ENCODE results near the gene SFTPA1. TPM values are rescaled to one million over a fixed set of nuclear protein-coding genes. Genes with fewer than 3 reads are reported as not detected.
"Not testable (repeated sequence)": the region's sequence is repeated elsewhere in the genome, so short reads cannot be mapped to it uniquely, and the experiment has no call there.

SFTPA1 gene
- polyA plus RNA-seq, 1 donor (not counting 4 experiments of a cell fraction or from before 2014, with no cell fraction given): not detected

DNA sequence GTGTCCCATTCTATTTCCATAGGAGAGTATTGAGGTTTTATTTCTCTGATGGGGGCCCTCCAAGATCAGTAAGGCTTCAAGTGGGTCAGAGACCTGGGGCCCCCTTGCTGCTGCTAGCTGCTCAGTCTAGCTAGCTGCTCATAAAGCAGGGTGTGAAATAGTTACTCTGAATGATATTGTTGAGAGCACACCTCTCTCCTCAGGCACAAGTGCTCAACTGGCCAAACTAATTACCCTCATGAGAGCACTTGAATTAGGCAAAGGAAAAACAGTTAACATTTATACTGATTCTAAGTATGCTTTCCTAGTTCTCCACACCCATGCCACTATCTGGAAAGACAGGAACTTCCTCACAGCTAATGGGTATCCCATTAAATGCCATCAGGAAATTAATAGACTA is 5.4 kb upstream of the SFTPA1 start:
- DNase-seq (ENCODE audit: low read depth, low spot score) (no peak), FAIRE-seq (no peak)
- H3K9me3 ChIP-seq (ENCODE audit: control insufficient read depth, low read depth, low read length): no peaks in the 10 kb centered on the region
- no peak overlapping the region for H2AFZ ChIP-seq (ENCODE audit: control insufficient read depth, low read length)
- H3K27me3 ChIP-seq (ENCODE audit: control insufficient read depth, extremely low read depth, insufficient read depth, low read length): no peaks in the 10 kb centered on the region
- no peak overlapping the region for H3K9ac ChIP-seq (ENCODE audit: control insufficient read depth, extremely low read depth, insufficient read depth, low read length)
- no peaks in the 10 kb centered on the region for H3K36me3 ChIP-seq (ENCODE audit: control insufficient read depth in 2 of 2, extremely low read depth in 1 of 2, insufficient read depth in 2 of 2, low read length in 2 of 2)
- H3K4me3 ChIP-seq (ENCODE audit: control insufficient read depth in 2 of 3, extremely low read depth in 1 of 3, insufficient read depth in 2 of 3, low read depth in 1 of 3, low read length in 3 of 3): no peak overlapping the region
- H3K9me1 ChIP-seq (ENCODE audit: control insufficient read depth, extremely low read depth, insufficient read depth, low read length): no peaks in the 10 kb centered on the region
- H3K4me2 ChIP-seq (ENCODE audit: control insufficient read depth, extremely low read depth, insufficient read depth, low read depth, low read length): no peak overlapping the region
- H4K20me1 ChIP-seq (ENCODE audit: control insufficient read depth, extremely low read depth, insufficient read depth, low read length): no peaks in the 10 kb centered on the region
- no peaks in the 10 kb centered on the region for H3K4me1 ChIP-seq (ENCODE audit: control insufficient read depth, extremely low read depth, insufficient read depth, low read length)
- no peak overlapping the region for H3K27ac ChIP-seq (ENCODE audit: control insufficient read depth, insufficient read depth, low read length)
- dilution Hi-C loops (cut with MboI; ENCODE audit: extremely low pct_ligation_motif_present, low sequenced_read_pairs): no loop called here
- no peaks in the 10 kb centered on the region for H3K79me2 ChIP-seq (ENCODE audit: control insufficient read depth, insufficient read depth, low read length)
- TF ChIP-seq EZH2 (IDR thresholded peaks at IDR 0.05; ENCODE audit: low read length) (no peak), CTCF (optimal IDR thresholded peaks at IDR 0.05 in 1 of 3, IDR thresholded peaks at IDR 0.05 in 1 of 3, conservative IDR thresholded peaks at IDR 0.05 in 1 of 3; ENCODE audit: extremely low read depth in 1 of 3, insufficient read depth in 2 of 3, low read length in 3 of 3) (no peak)

DNA sequence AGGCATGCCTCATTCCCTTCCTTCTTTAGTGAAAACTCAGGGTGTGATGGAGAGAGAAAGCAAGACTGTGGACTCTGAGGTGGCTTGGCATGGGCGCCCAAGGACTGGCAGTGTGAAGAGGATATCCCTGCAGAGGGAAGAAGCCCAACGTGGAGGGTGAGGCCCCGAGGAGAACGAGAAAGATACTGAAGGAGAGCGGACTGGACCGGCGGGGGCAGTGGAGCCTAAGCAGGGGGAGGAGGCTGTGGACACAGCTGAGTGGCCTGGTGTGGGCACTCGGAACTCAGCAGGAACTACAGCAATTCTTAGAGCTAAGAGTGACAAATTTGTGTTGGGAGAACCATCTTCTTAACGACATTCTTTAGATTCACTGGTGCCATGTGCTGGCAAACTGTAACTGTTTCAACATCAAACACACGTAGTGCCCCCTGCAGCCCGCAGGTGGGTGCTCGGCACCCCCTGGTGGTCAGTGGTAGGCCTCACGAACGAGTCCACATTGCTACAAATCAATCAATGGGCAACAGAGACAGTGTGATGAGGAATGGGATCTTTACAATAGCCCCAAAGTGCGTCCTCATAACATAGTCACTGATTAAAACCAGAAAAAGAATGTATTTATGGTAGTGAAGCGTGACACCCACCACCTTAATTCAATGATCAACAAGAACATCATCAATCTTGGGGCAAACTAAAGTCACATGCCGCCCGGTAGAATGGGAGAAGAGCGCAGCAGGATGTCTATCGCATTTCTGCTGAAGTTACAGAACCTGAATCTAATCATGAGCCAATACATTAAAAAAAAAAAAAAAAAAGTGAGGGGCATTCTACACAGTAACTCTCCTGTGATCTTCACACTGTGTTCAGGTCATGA is 2.0 kb upstream of the SFTPA1 start:
- Histone ChIP-seq H3K4me3 (ENCODE audit: control insufficient read depth in 2 of 3, extremely low read depth in 1 of 3, insufficient read depth in 2 of 3, low read depth in 1 of 3, low read length in 3 of 3) (no peak overlapping the region), H3K27ac (ENCODE audit: control insufficient read depth, insufficient read depth, low read length) (no peak overlapping the region), H3K4me2 (ENCODE audit: control insufficient read depth, extremely low read depth, insufficient read depth, low read depth, low read length) (no peak overlapping the region), H3K36me3 (ENCODE audit: control insufficient read depth in 2 of 2, extremely low read depth in 1 of 2, insufficient read depth in 2 of 2, low read length in 2 of 2) (no peaks in the 10 kb centered on the region), H3K4me1 (ENCODE audit: control insufficient read depth, extremely low read depth, insufficient read depth, low read length) (no peaks in the 10 kb centered on the region), H3K9ac (ENCODE audit: control insufficient read depth, extremely low read depth, insufficient read depth, low read length) (no peak overlapping the region), H3K9me3 (ENCODE audit: control insufficient read depth, low read depth, low read length) (no peaks in the 10 kb centered on the region), H3K79me2 (ENCODE audit: control insufficient read depth, insufficient read depth, low read length) (no peaks in the 10 kb centered on the region), H3K9me1 (ENCODE audit: control insufficient read depth, extremely low read depth, insufficient read depth, low read length) (no peaks in the 10 kb centered on the region), H3K27me3 (ENCODE audit: control insufficient read depth, extremely low read depth, insufficient read depth, low read length) (no peaks in the 10 kb centered on the region), H4K20me1 (ENCODE audit: control insufficient read depth, extremely low read depth, insufficient read depth, low read length) (no peaks in the 10 kb centered on the region), H2AFZ (ENCODE audit: control insufficient read depth, low read length) (no peak overlapping the region)
- dilution Hi-C loops (cut with MboI; ENCODE audit: extremely low pct_ligation_motif_present, low sequenced_read_pairs): no loop called here
- FAIRE-seq: no peak
- DNase-seq (ENCODE audit: low read depth, low spot score): no peak
- TF ChIP-seq CTCF (optimal IDR thresholded peaks at IDR 0.05 in 1 of 3, IDR thresholded peaks at IDR 0.05 in 1 of 3, conservative IDR thresholded peaks at IDR 0.05 in 1 of 3; ENCODE audit: extremely low read depth in 1 of 3, insufficient read depth in 2 of 3, low read length in 3 of 3): peak; percentile 49 to 65 (median 59)
- no peak for TF ChIP-seq EZH2 (IDR thresholded peaks at IDR 0.05; ENCODE audit: low read length)

- H3K27ac ChIP-seq (ENCODE audit: control insufficient read depth, insufficient read depth, low read length); H3K36me3 ChIP-seq (ENCODE audit: control insufficient read depth in 2 of 2, extremely low read depth in 1 of 2, insufficient read depth in 2 of 2, low read length in 2 of 2); DNase-seq (ENCODE audit: low read depth, low spot score); FAIRE-seq; H3K79me2 ChIP-seq (ENCODE audit: control insufficient read depth, insufficient read depth, low read length); H3K9ac ChIP-seq (ENCODE audit: control insufficient read depth, extremely low read depth, insufficient read depth, low read length); H3K4me1 ChIP-seq (ENCODE audit: control insufficient read depth, extremely low read depth, insufficient read depth, low read length); H3K27me3 ChIP-seq (ENCODE audit: control insufficient read depth, extremely low read depth, insufficient read depth, low read length); H3K9me1 ChIP-seq (ENCODE audit: control insufficient read depth, extremely low read depth, insufficient read depth, low read length); H3K9me3 ChIP-seq (ENCODE audit: control insufficient read depth, low read depth, low read length); H2AFZ ChIP-seq (ENCODE audit: control insufficient read depth, low read length); H3K4me3 ChIP-seq (ENCODE audit: control insufficient read depth in 2 of 3, extremely low read depth in 1 of 3, insufficient read depth in 2 of 3, low read depth in 1 of 3, low read length in 3 of 3); H3K4me2 ChIP-seq (ENCODE audit: control insufficient read depth, extremely low read depth, insufficient read depth, low read depth, low read length); dilution Hi-C loops (cut with MboI; ENCODE audit: extremely low pct_ligation_motif_present, low sequenced_read_pairs); H4K20me1 ChIP-seq (ENCODE audit: control insufficient read depth, extremely low read depth, insufficient read depth, low read length): not testable (repeated sequence)
Observed at GRCh38 chr10:79611193-79611976, 646 bp downstream of the SFTPA1 start.

Measured in keratinocyte (primary cell).